GM10266 (cell line): ENCODE data around the gene IKZF3.

Experiments used
- DNase-seq: peaks from one replicate; pipeline ENCODE4 v3.0.0; 2012; ENCODE audit errors: extremely low spot score
- CTCF ChIP-seq: IDR thresholded peaks from 2 replicates; pipeline ENCODE4 v1.5.1; 2012; ENCODE audit warnings: mild to moderate bottlenecking, low read depth; ENCODE audit not compliant: control insufficient read depth, insufficient read depth; ENCODE audit errors: missing control alignments

IKZF3 gene

GRCh38 chr17:39801055-39801454 is 63.1 kb downstream of the IKZF3 start:
- no peak for DNase-seq

GRCh38 chr17:39800540-39800939 is 63.6 kb downstream of the IKZF3 start:
- TF ChIP-seq CTCF: no peak
- DNase-seq: peak; percentile 45

More at GRCh38 chr17:39801055-39801454, 63.1 kb downstream of the IKZF3 start:
- TF ChIP-seq CTCF: no peak

GRCh38 chr17:39799395-39799794 is 64.7 kb downstream of the IKZF3 start:
- DNase-seq: no peak
- TF ChIP-seq CTCF: no peak

DNA sequence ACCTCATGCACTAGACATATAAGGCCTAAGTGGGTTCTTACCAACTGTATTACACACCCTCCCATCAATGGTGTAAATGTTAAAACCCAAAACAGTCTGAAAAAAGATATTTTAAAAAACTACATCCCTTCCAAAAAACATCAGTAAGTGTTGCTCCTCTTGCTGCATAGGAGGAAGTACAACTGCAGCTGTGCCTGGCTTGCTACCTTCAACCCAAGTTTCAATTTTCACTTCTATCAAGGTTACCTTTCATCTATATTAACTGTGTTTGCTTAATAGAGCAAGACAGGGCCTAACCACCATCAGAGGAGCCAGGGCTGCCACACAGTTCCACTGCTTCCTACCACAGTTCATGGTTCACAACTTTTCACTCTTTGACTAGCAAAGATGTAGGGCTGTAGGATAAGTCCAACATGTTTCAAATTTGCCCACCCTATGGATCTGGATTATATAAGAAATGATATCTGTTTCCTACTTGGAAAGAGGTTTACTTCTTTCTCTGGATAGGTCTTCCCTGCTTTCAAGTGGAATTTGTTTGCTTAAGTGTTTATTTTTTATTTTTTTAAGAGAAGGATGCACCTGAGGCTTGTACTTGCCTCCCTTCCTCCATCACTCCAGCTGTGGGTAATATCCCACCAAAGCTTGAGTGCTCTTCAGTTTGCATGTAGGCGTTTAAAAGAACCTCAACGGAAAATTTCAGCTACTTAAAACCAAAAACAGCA is 69.7 kb downstream of the IKZF3 start:
- TF ChIP-seq CTCF: no peak
- DNase-seq: peak; percentile 55

DNA sequence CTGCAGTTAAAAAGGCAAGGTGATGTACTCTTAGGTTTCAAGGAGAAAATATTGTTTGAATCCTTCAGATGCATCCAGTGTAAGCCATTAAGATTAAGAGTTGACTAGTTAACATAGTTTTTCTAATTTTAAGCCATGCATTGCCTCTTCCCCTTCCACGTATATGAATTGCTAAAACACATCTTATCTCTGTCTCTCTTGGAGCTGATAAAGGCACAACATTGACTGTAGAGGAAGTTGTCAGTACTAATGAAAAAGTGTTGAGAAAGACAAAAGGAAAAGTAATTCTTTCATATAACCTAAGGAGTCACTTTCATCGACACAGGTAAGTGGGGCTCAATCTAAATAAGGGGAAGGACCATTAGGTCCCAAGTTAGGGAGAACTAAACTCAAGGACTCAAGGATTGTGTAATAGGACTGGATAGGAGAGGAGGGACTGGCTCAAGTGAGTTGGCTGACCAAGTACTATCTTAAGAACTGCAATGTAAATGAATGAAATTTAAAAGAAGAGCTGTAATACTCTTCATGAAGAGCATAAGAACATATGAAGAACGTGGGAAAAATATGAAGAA is 70.7 kb downstream of the IKZF3 start:
- no peak for TF ChIP-seq CTCF
- no peak for DNase-seq

DNA sequence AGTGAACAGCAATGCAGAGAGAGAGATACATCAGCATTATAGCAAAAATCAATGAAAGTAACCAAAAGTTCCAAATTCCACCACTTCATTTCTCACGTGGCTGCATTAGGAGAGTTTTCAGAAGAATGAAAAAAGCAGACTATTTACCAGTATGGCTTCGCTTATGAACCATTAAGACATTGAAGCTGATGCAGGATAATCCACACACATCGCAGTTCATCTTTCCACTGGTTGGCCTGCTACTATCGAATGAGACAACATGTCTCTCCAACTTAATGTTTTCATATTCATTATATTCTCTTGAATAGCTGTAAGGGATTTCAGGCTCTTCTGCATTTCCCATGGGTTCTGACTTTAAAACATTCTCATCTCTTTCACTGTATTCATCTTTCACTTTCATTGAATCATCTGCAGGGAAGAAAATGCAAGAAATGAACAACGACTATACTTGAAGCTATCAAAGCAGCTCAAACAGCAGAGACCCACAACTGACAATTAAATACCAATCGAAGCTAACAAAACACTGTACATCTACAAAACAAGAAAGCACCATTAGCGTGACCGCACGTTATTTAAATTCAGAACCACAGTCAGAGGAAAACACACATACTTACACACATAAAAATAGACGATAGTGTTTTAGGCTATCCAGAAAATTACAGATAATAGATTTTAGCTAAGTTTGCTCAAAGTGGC is 71.4 kb downstream of the IKZF3 start:
- no peak for DNase-seq
- no peak for TF ChIP-seq CTCF
